Measurements from ENCODE around the gene WDR27.
"Not testable (repeated sequence)": the region's sequence is repeated elsewhere in the genome, so short reads cannot be mapped to it uniquely, and the experiment has no call there.

WDR27 gene

DNA sequence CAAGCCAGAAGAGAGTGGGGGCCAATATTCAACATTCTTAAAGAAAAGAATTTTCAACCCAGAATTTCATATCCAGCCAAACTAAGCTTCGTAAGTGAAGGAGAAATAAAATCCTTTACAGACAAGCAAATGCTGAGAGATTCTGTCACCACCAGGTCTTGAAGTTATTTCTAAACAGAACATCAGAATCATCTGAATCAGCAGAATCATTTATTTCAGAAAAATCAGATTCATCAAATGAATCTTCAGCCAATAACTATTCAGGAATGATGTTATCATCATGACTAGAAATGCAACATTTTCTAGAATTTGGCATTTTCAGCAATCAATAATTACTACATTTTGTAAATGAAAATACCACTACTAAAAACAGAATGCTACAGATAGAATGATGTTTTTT lies 100.7 kb downstream of the WDR27 start:
- not testable (repeated sequence) for DNase-seq (ENCODE audit: low read depth)

DNA sequence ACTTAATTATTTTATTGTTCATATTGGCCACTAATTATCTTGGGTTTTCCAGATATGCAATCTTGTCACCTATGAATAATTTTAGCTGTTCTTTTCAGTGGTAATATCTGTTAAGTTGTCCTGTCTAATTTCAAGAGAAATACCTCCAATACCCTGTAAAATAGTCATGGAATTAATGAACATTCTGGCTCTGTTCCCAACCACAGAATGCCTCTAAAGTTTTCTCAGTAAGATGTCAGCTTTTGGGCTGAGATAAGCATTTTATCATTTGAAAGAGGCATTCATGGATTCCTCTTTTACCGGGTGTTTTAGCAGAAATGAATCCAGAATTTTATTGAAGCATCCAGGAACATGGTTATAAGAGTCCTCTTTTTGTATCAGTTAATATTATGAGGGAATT lies 109.3 kb downstream of the WDR27 start:
- peak; percentile 72 for DNase-seq (ENCODE audit: low read depth)

DNA sequence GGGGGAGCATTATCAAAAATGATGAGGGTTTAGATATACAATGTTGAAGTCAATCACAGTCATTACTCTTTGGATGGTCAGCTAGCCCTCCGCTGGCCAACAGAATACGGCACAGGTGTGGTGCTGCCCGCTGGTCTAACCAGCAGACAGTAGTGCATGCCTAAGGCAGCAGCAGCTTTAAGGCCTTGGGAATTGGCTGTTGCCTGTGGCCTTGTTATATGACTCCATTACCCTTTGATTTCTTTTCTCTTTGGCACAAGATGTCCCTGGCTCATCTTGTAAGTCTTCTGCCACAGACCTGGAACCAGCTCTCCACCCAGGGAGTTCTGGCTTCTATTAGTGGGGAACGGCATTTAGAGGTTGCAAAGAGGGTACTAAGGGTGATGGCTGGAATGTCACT lies 110.2 kb downstream of the WDR27 start:
- DNase-seq (ENCODE audit: low read depth), result no peak

DNA sequence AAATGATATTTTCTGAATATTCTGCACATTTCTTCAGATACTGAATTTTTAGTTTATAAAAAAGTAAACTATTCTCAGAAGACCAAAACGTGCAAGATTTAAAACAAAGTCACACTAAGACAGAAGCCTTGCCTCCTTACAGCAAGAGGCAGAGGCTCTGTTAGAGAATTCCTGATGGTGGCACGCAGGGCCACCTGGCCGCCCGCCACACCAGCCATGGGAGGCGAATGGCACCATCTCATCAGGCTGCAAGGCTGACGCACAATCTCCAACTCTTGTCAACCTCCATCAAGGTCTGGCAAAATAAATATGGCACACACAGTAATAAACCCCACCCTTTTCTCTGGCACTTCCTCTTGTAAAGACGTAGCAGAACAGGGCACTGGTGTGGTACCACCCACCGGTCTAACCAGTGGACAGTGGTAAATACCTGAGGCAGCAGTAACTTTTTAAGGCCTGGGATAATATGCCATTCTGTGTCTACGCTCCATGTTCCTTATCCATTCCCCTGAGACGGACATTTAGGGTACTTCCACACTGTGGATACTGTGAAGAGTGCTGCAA lies 111.4 kb downstream of the WDR27 start:
- no peak for DNase-seq (ENCODE audit: low read depth)

DNA sequence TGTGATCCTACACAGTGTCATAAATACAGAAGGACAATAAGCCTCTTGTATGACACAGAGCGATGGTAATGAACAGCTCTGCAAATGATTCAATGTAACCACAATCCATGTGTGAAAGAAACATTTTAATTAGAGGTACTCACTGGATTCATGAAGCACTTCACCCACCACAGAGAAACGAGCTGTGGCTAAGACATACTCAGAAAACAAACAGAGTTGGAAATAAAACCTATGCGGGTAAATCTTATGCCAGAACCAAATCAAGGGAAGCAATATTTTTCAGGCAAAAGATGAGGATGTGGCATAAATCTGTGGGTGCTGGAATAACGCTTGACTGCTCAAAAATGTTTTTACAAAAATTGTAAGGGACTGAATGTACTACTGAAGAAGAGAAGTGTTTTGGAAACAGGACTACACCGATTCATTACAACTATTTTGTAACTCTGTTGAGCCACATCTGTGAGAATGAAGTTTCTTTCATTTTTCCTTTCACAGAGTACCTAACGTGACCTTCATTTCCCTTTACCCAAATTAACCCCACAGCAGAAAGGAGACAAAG lies 112.1 kb downstream of the WDR27 start:
- no peak for DNase-seq (ENCODE audit: low read depth)

DNA sequence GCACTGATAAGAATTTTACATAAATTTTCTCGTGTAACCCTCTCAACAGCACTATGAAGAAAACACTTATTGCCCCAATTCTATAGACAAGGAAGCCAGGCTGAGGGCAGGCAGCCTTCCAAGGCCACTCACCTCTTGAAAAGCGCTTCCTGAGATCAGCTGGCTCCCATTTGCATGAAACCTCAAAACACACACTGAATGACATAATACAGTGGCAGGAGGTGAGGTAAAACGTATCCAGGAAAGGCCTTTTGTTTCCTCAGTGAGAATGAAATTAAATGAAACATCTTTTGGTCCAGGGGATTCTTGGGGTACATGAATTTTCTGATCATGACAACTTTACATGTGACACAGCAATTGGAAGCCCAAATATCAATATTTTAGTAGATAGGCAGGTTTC lies 112.5 kb downstream of the WDR27 start:
- DNase-seq (ENCODE audit: low read depth), result no peak

DNA sequence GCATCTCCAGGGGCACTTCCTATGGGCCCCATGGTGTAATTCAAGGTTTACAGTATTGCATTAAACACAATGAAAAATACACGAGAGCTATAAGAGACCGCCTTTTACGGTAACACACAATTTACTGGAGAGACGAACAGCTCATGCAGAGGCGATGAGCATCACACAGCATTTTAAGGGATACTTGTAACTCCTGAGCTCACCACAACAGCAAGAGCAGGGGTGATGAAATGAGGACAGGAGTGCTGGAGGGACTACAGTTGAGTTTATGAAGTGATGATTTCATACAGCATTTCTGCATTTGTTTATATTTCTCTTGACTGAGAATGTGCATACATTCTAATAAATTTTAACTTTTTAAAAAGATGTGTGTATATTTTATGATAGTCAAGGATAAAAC lies 113.9 kb downstream of the WDR27 start:
- no peak for DNase-seq (ENCODE audit: low read depth)

DNA sequence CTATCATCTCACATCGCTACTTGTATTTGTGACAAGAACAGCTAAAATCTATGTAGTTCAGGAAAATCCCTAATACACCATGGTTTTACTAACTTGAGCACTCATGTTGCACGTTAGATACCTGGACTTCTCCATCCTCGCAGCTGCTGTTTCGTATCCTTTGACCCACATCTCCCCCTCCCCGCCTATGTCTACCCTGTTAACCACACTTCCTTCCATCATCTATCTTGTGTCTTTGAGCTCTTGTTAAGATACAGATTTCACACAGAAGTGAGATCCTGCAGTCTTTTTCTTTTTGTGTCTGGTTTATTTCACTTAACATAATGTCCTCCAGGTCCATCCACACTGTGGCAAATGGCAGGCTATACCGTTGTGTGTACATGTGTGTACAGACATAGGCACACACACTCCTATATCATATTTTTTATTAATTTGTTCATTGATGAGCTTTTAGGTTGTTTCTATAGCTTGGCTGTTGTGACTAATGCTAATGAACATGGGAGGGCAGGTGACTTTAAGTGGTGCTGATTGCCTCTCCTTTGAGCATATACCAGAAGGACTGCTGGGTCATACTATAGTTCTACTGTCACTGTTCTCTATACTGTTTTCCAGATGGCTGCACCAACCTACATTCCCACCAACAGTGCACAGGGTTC lies 117.8 kb downstream of the WDR27 start:
- DNase-seq (ENCODE audit: low read depth), result no peak

DNA sequence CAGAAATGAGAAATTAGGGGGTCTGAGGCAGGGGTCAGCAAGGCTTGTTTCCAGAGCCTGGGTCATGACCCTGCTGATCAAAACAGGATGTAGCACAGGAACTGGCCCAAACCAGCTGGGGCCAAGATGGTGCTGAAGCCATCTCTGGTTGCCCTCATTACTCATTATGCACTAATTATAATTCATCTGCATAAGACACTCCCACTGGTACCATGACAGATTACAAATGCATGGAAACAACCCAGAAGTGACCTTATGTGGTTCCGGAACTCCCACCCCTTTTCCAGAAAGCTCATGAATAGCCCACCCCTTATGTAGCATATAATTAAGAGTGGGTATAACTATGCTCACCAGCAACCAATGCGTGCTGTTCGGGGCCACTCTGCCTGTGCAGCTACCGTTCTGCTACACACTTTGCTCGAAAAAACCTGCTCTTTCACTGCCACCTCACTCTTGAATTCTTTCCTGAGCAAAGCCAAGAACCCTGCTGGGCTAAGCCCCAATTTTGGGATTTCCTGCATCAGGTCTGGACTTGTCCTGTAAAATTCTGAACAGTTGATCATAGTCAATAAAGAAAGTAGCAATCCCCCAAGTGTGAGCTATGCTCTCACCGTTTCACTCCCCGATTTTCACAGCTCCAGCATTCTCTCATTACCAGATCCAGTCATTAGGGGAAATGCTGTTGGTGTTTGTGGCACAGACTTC lies 122.3 kb downstream of the WDR27 start:
- DNase-seq (ENCODE audit: low read depth), result no peak

DNA sequence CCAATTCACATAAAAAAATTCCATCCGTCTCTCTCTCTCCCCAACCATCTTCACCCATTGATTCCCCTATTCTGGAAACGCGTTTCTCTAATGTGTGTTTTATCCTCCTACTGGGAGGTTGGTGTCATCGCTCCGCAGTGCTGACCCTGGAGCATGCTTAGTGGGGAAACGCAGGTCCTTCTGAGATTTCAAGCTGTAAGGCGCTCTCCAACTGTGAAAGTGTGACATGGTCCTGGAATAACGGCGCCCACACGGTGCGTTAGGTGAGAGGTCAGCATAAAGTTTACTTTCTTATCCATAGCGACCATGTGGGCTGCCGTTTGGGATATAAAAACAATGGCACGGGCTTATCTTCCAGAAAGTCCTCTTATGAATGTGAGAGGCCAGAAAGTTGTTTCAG lies 123.9 kb downstream of the WDR27 start:
- no peak for DNase-seq (ENCODE audit: low read depth)

DNA sequence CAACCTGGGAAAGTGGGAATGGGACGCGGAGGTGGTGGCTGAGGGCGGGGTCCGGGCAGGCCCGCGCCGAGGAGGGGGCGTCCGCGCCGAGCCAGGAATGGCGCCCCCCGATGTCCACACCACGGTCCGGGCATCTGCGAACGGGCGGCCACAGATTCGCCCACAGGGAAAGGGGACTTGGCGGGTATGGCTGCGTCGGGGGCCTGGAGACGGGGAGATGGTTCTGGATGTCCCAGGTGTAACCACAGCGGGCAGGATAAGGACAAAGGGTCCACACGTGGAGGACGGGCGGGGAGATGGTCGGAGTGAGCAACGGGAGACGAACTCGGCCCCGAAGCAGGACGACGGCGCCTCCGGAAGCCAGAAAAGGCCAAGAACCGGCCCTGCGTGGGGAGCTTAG lies 124.6 kb downstream of the WDR27 start:
- no peak for DNase-seq (ENCODE audit: low read depth)

DNA sequence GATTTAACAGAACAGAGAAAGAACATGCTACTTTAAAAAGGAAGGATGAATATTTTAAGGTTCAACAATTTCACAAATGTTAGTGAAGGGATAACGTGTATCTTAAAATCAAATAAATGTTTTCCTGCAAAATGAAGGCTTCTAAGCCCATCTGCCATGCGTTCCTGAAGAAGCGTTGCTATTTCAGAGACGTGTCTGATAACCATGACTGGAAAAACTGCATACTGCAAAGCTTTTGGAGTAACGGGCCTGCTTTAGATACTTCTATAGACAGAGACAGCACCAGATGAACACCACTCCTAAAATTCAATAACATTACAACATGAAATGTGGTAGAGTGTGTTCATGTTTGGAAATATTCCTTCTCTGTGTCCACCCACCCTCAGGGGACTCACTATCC lies 126.0 kb downstream of the WDR27 start:
- no peak for DNase-seq (ENCODE audit: low read depth)

DNA sequence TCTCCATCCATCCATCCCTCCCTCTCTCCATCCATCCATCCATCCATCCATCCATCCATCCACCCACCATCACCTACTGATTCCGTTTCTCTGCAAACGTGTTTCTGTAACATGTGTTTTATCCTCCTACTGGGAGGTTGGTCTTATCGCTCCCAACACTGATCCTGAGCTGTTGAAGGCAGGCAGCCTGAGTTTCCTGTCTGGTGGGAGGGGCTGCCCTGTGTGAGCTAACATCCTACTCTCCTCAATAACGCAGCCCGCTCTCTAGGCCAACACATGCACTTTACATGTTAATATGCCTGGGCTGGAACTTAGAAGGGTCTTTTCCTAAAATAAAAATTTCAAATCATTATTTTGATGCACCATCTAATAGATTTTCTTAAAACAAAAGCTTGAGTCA lies 126.5 kb downstream of the WDR27 start:
- DNase-seq (ENCODE audit: low read depth), result no peak

DNA sequence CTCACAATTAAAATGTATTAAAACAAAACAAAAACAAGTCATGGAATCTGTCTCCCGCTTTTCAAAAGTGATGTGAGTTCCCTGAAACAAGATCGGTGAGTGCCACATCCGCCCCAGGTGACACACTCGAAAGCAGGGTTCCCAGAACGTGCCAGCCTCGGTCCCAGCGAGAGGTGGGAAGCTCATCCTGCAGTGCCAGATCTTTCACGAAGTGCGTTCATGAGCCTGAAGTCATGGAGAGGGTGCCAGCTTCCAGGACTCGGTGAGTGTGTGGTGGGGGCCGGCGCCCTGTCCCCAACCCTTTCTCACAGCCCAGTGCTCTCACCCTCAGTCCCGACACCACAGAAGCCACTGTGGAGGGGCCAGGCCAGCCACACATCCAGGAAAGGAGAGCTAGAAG lies 127.4 kb downstream of the WDR27 start:
- no peak for DNase-seq (ENCODE audit: low read depth)

DNA sequence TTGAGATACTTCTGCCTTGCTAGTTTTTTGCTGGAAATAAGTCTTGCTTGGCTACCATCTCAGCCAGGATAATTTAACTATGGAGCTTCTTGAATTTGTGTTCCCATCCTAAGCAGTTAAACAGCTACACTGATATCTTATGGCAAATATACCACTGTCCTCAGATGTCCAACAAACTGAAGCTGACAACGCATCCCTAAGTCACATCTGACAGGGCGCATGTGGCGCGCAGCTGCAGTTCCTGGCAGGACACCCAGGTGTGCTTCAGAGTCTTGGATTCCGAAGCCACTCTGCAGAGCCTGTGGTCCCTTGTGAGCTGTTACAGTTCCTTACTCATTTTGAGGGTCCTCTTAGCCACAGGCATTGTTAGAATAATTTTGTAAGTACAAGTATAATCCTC lies 127.9 kb downstream of the WDR27 start:
- no peak for DNase-seq (ENCODE audit: low read depth)

DNA sequence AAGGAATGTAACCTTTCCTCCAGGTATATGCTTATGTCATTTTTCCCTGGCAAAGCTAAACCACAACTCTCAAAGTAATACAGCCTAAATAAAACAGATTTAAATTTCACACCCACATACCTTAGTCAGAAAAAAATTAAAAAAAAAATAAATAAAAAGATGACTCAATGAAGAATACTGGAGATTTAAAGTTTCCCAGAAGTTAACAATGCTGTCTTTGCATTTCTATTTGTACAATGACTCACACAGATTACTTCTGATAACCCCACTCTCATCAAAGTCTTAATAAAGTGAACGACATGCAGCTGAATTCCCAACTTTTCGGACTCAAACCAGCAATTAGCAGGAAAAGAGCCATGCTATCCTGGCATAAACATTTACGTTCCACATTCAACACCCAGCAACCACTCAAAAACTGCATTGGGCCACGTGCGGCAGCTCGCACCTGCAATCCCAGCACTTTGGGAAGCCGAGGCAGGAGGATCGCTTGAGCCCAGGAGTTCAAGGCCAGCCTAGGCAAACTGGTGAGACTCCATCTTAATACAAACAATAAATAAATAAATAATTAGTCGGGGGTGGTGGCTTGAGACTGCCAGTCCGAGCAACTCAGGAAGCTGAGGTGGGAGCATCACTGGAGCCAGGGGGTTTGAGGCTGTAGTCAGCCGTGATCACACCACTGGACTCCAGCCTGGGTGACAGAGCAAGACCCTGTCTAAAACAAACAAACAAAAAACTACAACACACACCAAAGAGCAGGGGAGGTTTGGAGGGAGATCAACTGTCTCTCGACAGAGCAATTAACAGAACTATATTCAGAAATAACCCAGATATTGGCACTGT lies 130.5 kb downstream of the WDR27 start:
- peak; percentile 51 for DNase-seq (ENCODE audit: low read depth)

DNA sequence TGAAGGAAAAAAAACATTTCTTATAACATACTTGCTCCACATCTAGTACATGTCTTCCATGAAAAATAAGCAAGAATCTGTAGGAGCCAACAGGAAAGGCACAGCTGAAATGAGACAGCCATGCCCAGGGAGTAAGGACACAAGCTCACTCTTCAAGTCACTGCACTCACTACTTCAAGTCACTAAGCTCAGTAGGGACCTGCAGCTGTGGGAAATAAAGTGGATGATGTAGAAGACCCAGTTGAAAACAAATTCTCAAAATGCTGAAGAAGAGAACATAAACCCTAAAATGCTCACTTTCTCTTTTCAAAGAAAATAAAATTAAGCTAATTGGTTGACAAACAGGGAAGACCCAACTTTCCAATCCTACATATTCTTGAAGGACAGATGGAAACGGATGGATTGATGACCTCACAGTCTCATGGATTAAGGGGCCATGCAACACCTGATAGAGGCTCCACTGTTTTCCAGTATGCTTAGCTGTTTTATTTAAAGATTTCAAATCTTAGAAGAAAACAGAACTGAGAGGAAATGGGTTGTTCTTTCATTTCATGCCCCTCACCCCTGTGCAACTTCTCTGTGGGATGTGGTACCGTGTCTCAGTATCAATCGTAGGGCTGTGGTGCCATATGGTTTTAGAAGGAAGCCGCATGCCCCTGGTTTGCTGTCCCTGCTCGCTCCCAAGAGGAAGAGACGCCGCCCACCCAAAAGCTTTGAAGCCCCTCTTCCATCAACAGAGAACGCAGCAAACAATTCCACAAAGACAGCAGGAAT lies 133.3 kb downstream of the WDR27 start:
- DNase-seq (ENCODE audit: low read depth), result no peak

DNA sequence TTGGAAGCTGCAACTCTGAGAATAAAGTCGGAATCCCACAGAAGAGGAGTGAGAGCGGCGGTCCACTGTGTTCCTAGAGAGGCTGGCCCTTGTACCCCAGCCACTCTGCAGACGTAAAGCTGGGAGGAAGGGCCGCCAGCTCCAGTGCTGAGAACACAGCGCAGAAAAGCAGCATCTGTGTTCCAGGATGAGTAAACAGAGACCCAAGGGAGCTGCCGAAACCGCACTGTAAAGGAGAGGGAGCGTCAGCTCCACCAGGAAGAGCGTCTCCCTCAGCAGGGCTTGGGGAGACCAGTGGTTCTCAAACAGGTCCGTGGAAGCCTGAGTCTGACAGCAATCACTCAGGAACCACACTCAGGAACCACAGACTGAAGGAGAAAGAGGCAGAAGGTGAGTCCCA lies 134.0 kb downstream of the WDR27 start:
- no peak for DNase-seq (ENCODE audit: low read depth)

DNA sequence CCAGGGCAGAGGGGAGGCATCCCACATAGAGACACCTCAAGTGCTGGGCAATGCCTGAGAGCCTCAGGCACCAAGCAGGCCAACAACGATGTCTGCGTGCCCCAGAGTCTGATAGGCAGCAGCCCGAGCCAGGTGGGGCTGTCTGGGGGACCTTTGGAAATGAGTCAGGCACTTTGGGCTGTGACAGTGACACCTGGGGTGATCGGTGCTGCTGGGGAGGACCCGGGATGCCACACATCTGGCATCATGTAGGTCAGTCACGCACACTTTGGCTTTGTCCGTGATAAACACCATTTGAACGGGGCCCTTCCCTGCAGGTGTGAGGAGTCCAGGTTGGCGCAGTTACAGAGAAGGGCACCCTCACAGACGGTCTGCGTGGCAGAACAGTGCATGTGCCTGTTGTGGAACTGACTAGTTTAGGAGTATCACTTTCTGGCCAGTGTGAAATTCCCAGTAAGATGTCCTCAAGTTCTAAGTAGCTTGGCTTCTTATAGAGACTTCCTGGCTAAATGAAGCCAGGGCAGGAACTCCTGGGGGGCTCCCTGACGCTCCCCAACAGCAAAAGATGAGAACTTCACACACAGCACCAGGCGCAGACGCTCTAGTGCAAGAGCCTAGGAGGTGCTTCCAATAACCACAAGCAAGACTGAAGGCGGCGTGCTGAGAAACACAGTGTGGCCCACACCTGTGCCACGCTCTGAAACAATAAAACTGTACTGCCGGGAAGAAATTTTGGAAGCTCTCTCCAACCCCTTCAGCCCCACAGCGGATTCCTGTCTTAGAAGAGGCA lies 134.7 kb downstream of the WDR27 start:
- no peak for DNase-seq (ENCODE audit: low read depth)

DNA sequence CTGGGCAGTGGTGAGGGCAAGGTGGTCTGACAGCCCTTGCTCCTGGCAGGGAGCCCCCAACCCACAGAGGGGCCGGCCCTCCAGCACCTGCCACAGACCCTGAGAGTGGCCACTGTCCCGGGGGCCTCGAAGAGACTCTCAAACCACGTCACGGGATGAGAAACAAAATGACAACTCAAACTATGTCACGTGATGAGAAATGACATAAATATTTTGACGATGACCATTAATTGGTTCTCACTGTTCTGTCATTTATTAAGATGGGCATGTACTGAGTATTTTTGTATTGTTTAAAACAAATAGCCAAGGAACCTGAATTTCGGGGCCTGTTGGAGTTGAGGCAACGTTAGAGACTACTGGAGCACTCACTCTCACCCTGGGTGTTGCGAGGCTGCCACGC lies 135.5 kb downstream of the WDR27 start:
- no peak for DNase-seq (ENCODE audit: low read depth)
